Measurements from ENCODE around the gene ZNF543. TPM values are rescaled to one million over a fixed set of nuclear protein-coding genes. Genes with fewer than 3 reads are reported as not detected.
A peak's percentile ranks its signal among the peaks of the same experiment; 100 is the strongest.

ZNF543 gene
- total and polyA plus RNA-seq, 9 of the 15 experiments (the other 6 are each of a cell fraction or from before 2014, with no cell fraction given): 0.14 to 5.5 (median 2.4) TPM

- peak; percentile 70 for TF ChIP-seq POLR2AphosphoS5 (IDR thresholded peaks at IDR 0.05; ENCODE audit: control insufficient read depth, insufficient read depth, low read depth, low read length)
- TF ChIP-seq RFX5 (IDR thresholded peaks at IDR 0.05; ENCODE audit: low read depth, low read length): peak; percentile 24; the same call in 1 of the 2 replicates
- no peak for TF ChIP-seq ZBTB8A (IDR thresholded peaks at IDR 0.05; ENCODE audit: partially characterized antibody)
- no peak for TF ChIP-seq ARHGAP35 (IDR thresholded peaks at IDR 0.05; ENCODE audit: partially characterized antibody)
- TF ChIP-seq RCOR1 (IDR thresholded peaks at IDR 0.05; ENCODE audit: borderline replicate concordance in 1 of 2, low read depth in 2 of 2, low read length in 2 of 2): 0 out of 4 replicates have a peak, but pooled peaks of 1 of the 2 experiments have one; percentile 16
- TF ChIP-seq SNAPC5 (CRISPR knock-in tag; IDR thresholded peaks at IDR 0.05): no peak
- peak; percentile 94 for TF ChIP-seq POLR2G (IDR thresholded peaks at IDR 0.05; ENCODE audit: low read depth, low read length)
- no peak for TF ChIP-seq ZNF140 (CRISPR knock-in tag; IDR thresholded peaks at IDR 0.05)
- no peak for TF ChIP-seq MEIS2 (IDR thresholded peaks at IDR 0.05; ENCODE audit: partially characterized antibody)
- no peak for TF ChIP-seq PCBP2 (IDR thresholded peaks at IDR 0.05; ENCODE audit: low read depth, low read length, poor library complexity, severe bottlenecking)
- TF ChIP-seq JUNB (CRISPR knock-in tag; conservative IDR thresholded peaks at IDR 0.05): peak; percentile 83
- TF ChIP-seq RBBP5 (IDR thresholded peaks at IDR 0.05; ENCODE audit: borderline replicate concordance, insufficient read depth, low read length, poor library complexity, severe bottlenecking): peak; percentile 86
- no peak for TF ChIP-seq CREB3L1 (IDR thresholded peaks at IDR 0.05; ENCODE audit: borderline replicate concordance, low read depth)
- peak; percentile 83 for TF ChIP-seq PHF20 (IDR thresholded peaks at IDR 0.05; ENCODE audit: partially characterized antibody)
- TF ChIP-seq ZNF77 (CRISPR knock-in tag; IDR thresholded peaks at IDR 0.05): no peak
- TF ChIP-seq MYBL2 (IDR thresholded peaks at IDR 0.05; ENCODE audit: low read depth): no peak
- TF ChIP-seq MYBL2 (CRISPR knock-in tag; IDR thresholded peaks at IDR 0.05; ENCODE audit: borderline replicate concordance): no peak
- peak; percentile 24 for TF ChIP-seq NFYB (IDR thresholded peaks at IDR 0.05; ENCODE audit: extremely low read depth, insufficient read length)
- 0 out of 2 replicates have a peak, but pooled peaks have one; percentile 45 for TF ChIP-seq SRSF1 (IDR thresholded peaks at IDR 0.05; ENCODE audit: low read depth, low read length)
- TF ChIP-seq ZBTB34 (CRISPR knock-in tag; IDR thresholded peaks at IDR 0.05): no peak
- no peak for TF ChIP-seq ZNF347 (CRISPR knock-in tag; IDR thresholded peaks at IDR 0.05; ENCODE audit: low read depth)
- TF ChIP-seq TCF3 (CRISPR knock-in tag; IDR thresholded peaks at IDR 0.05): no peak
- TF ChIP-seq ZC3H4 (CRISPR knock-in tag; IDR thresholded peaks at IDR 0.05; ENCODE audit: borderline replicate concordance): no peak
- no peak for TF ChIP-seq POU5F1 (IDR thresholded peaks at IDR 0.05; ENCODE audit: borderline replicate concordance, low read depth, low read length, partially characterized antibody)
- TF ChIP-seq ZC3H11A (IDR thresholded peaks at IDR 0.05; ENCODE audit: low read depth, low read length): no peak
These were observed at the start of gene ZNF543 (continued) for GRCh38 chr19:57320180-57321084.
